ENCODE results near the gene PPP1R12B. TPM values are rescaled to one million over a fixed set of nuclear protein-coding genes. Genes with fewer than 3 reads are reported as not detected.
"Not testable (repeated sequence)": the region's sequence is repeated elsewhere in the genome, so short reads cannot be mapped to it uniquely, and the experiment has no call there.

Gene PPP1R12B
- total and polyA plus RNA-seq, 2 experiments from 2014 or later: 13.2 to 13.8 TPM

- H3K4me1 ChIP-seq (ENCODE audit: insufficient read depth); H3K27me3 Mint-ChIP-seq (ENCODE audit: insufficient read depth, low read depth, poor library complexity); H3K4me3 ChIP-seq; H3K27ac ChIP-seq (ENCODE audit: low read depth); H3K27ac Mint-ChIP-seq; H3K9me2 ChIP-seq (ENCODE audit: insufficient read depth); H3K79me2 ChIP-seq (replicated peaks; ENCODE audit: insufficient read depth); DNase-seq (ENCODE audit: low spot score); ATAC-seq; H3K9me3 Mint-ChIP-seq; H4K20me1 ChIP-seq (replicated peaks; ENCODE audit: insufficient read depth); H3F3A ChIP-seq (replicated peaks; ENCODE audit: low read depth); H3K27me3 ChIP-seq (ENCODE audit: insufficient read depth); H3K4me2 ChIP-seq; H3K4me3 Mint-ChIP-seq; H3K4me1 Mint-ChIP-seq; H3K36me3 ChIP-seq (ENCODE audit: insufficient read depth); H2AFZ ChIP-seq: not testable (repeated sequence)
- H3K36me3 Mint-ChIP-seq (ENCODE audit: low read depth): peaks cover 46% of the 10 kb centered on the region
These were observed 99.6 kb downstream of the PPP1R12B start for GRCh38 chr1:202448140-202448539.

- H3K4me1 Mint-ChIP-seq; H3K4me1 ChIP-seq (ENCODE audit: insufficient read depth); H3K9me2 ChIP-seq (ENCODE audit: insufficient read depth); H3K79me2 ChIP-seq (replicated peaks; ENCODE audit: insufficient read depth); H3K27ac Mint-ChIP-seq; H4K20me1 ChIP-seq (replicated peaks; ENCODE audit: insufficient read depth); H3K4me2 ChIP-seq; H3K4me3 Mint-ChIP-seq; H3K4me3 ChIP-seq; H3K27me3 Mint-ChIP-seq (ENCODE audit: insufficient read depth, low read depth, poor library complexity); H3F3A ChIP-seq (replicated peaks; ENCODE audit: low read depth); ATAC-seq; H3K9me3 Mint-ChIP-seq; H2AFZ ChIP-seq; H3K27ac ChIP-seq (ENCODE audit: low read depth); H3K27me3 ChIP-seq (ENCODE audit: insufficient read depth); DNase-seq (ENCODE audit: low spot score); H3K36me3 ChIP-seq (ENCODE audit: insufficient read depth): not testable (repeated sequence)
- peaks cover 46% of the 10 kb centered on the region for H3K36me3 Mint-ChIP-seq (ENCODE audit: low read depth)
These were observed 103.1 kb downstream of the PPP1R12B start for GRCh38 chr1:202451641-202452040.

- no peak overlapping the region for H2AFZ ChIP-seq
- Mint-ChIP-seq H3K27ac (no peak overlapping the region), H3K27me3 (ENCODE audit: insufficient read depth, low read depth, poor library complexity) (peaks cover 3% of the 10 kb centered on the region), H3K4me1 (peaks cover 8% of the 10 kb centered on the region), H3K4me3 (no peak overlapping the region), H3K9me3 (peaks cover 8% of the 10 kb centered on the region; the same call in 2 of the 3 replicates), H3K36me3 (ENCODE audit: low read depth) (peaks cover 46% of the 10 kb centered on the region)
- H4K20me1 ChIP-seq (replicated peaks; ENCODE audit: insufficient read depth): no peaks in the 10 kb centered on the region
- DNase-seq (ENCODE audit: low spot score): no peak
- H3K36me3 ChIP-seq (ENCODE audit: insufficient read depth): no peaks in the 10 kb centered on the region
- TF ChIP-seq CREB1 (CRISPR knock-in tag; IDR thresholded peaks at IDR 0.05; ENCODE audit: low read depth) (no peak), ZNF462 (CRISPR knock-in tag; IDR thresholded peaks at IDR 0.05) (no peak), EZH2 (IDR thresholded peaks at IDR 0.05; ENCODE audit: low read depth, unreplicated experiment) (no peak), ZNF114 (CRISPR knock-in tag; IDR thresholded peaks at IDR 0.05) (no peak), REST (IDR thresholded peaks at IDR 0.05; ENCODE audit: unreplicated experiment) (no peak)
- ATAC-seq: no peak
- no peaks in the 10 kb centered on the region for H3K9me2 ChIP-seq (ENCODE audit: insufficient read depth)
- H3K4me2 ChIP-seq: no peak overlapping the region
- H3K27me3 ChIP-seq (ENCODE audit: insufficient read depth): no peaks in the 10 kb centered on the region
- H3K27ac ChIP-seq (ENCODE audit: low read depth): no peak overlapping the region
- H3K4me3 ChIP-seq: no peak overlapping the region
- H3K79me2 ChIP-seq (replicated peaks; ENCODE audit: insufficient read depth): no peaks in the 10 kb centered on the region
- H3F3A ChIP-seq (replicated peaks; ENCODE audit: low read depth): no peaks in the 10 kb centered on the region
- H3K4me1 ChIP-seq (ENCODE audit: insufficient read depth): peaks cover 4% of the 10 kb centered on the region; the same call in 1 of the 2 replicates
These were observed 104.0 kb downstream of the PPP1R12B start for GRCh38 chr1:202452508-202452907.
